Astrocyte (in vitro differentiated cells and primary cell): ENCODE data around the gene F10.

ENCODE experiments used
- EZH2 ChIP-seq: IDR thresholded peaks from 2 replicates; pipeline ENCODE4 v1.6.1; 2012; ENCODE audit warnings: mild to moderate bottlenecking, low read length, inconsistent platforms; ENCODE audit not compliant: insufficient read depth
- TF ChIP-seq, protein P1 (sequence below): IDR thresholded peaks from 2 replicates; pipeline ENCODE4 v1.5.1; 2011; ENCODE audit warnings: low read depth, mild to moderate bottlenecking, inconsistent platforms, low read length, moderate library complexity; ENCODE audit not compliant: insufficient read depth

DNA sequence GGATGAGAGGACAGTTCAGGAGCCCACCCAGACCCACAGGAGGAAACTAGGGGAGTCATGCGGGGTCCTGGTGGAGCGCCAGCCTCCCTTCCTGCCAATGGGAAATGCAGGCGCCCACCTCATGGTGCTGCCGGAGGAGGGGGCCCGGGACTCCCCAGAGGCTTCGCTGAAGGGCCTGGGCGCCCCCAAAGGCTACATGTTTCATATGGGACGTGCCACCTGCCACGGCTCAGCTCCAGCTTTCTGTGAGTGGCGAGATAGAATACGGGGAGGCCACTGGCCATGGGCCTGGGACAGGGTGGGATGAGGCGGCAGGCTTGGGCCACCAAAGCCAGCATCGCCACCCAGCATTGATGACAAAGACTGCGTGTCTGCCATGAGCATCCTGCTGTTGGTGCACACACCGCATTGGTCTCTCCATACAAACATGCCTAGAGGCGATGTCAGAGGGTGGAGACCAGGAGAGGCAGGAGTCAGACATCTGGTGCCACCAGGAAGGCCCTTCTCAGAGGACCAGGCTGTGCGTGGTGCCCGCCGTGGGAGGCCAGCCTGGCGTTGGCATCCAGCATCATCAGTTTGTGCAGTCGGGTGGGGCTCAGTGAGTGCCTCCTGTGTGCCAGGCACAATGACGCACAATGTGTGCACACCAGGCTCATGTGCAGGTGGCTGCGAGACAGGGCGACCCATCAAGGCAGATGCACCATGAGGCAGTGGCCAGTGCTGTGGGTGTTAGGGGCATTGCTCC is 1.2 kb upstream of the F10 start:
- TF ChIP-seq, protein P1, sequence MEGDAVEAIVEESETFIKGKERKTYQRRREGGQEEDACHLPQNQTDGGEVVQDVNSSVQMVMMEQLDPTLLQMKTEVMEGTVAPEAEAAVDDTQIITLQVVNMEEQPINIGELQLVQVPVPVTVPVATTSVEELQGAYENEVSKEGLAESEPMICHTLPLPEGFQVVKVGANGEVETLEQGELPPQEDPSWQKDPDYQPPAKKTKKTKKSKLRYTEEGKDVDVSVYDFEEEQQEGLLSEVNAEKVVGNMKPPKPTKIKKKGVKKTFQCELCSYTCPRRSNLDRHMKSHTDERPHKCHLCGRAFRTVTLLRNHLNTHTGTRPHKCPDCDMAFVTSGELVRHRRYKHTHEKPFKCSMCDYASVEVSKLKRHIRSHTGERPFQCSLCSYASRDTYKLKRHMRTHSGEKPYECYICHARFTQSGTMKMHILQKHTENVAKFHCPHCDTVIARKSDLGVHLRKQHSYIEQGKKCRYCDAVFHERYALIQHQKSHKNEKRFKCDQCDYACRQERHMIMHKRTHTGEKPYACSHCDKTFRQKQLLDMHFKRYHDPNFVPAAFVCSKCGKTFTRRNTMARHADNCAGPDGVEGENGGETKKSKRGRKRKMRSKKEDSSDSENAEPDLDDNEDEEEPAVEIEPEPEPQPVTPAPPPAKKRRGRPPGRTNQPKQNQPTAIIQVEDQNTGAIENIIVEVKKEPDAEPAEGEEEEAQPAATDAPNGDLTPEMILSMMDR = no peak
- no peak for TF ChIP-seq EZH2
